Liver (tissue), 9 donors: ENCODE data around the gene ADARB1. TPM values are rescaled to one million over a fixed set of nuclear protein-coding genes. Genes with fewer than 3 reads are reported as not detected.
"Not testable (repeated sequence)": the region's sequence is repeated elsewhere in the genome, so short reads cannot be mapped to it uniquely, and the experiment has no call there.

Experiments
- DNase-seq: peaks from one replicate; pipeline ENCODE4 v3.0.0-alpha.2; 2017; ENCODE audit warnings: low spot score
- H3K27ac ChIP-seq, 2 donors: one replicate each; pipeline ENCODE4 v1.7.0; 2013; ENCODE audit warnings: inconsistent platforms in 2 of 2, low read length in 2 of 2, control low read depth in 1 of 2, low read depth in 1 of 2, mild to moderate bottlenecking in 1 of 2
- H3K27me3 ChIP-seq, 4 donors: one replicate each; pipeline versions ENCODE4 v1.6.1 to v1.7.0; 2013; ENCODE audit warnings: low read length in 3 of 4, inconsistent platforms in 1 of 4, mild to moderate bottlenecking in 1 of 4, moderate library complexity in 1 of 4; ENCODE audit not compliant: control insufficient read depth in 4 of 4, insufficient read depth in 4 of 4
- H3K36me3 ChIP-seq, 4 donors: one replicate each; pipeline versions ENCODE4 v1.6.1 to v1.7.0; 2013; ENCODE audit warnings: low read length in 3 of 4, mild to moderate bottlenecking in 3 of 4, low read depth in 1 of 4, moderate library complexity in 1 of 4; ENCODE audit not compliant: control insufficient read depth in 4 of 4, insufficient read depth in 3 of 4
- H3K4me1 ChIP-seq, 4 donors: one replicate each; pipeline versions ENCODE4 v1.6.1 to v1.7.0; 2013; ENCODE audit warnings: low read length in 3 of 4, mild to moderate bottlenecking in 3 of 4, moderate library complexity in 1 of 4; ENCODE audit not compliant: control insufficient read depth in 4 of 4, insufficient read depth in 4 of 4
- H3K4me3 ChIP-seq, 3 donors: one replicate each; pipeline versions ENCODE4 v1.6.1 to v1.7.0; 2013; ENCODE audit warnings: low read length in 3 of 3, control low read depth in 1 of 3, low read depth in 1 of 3, mild to moderate bottlenecking in 1 of 3
- H3K9ac ChIP-seq, 2 donors: one replicate each; pipeline ENCODE4 v1.7.0; 2013; ENCODE audit warnings: low read length in 2 of 2, mild to moderate bottlenecking in 2 of 2, moderate library complexity in 2 of 2, control low read depth in 1 of 2, low read depth in 1 of 2
- H3K9me3 ChIP-seq, 4 donors: one replicate each; pipeline versions ENCODE4 v1.6.1 to v1.7.0; 2013; ENCODE audit warnings: low read length in 3 of 4; ENCODE audit not compliant: control insufficient read depth in 4 of 4
- ATF3 ChIP-seq: IDR thresholded peaks from 2 replicates; pipeline ENCODE4 v1.6.1; 2016; ENCODE audit warnings: antibody characterized with exemption
- CTCF ChIP-seq: fragments of 150-350 bp; IDR thresholded peaks from 2 replicates; pipeline ENCODE4 v1.5.1; 2017; ENCODE audit warnings: improper control_type of control experiment, low read depth, low read length; ENCODE audit not compliant: missing input control
- EGR1 ChIP-seq, 2 donors: IDR thresholded peaks; 2 replicates each; pipeline ENCODE4 v1.6.1; 2016 to 2018; ENCODE audit warnings: antibody characterized with exemption in 2 of 2, low read depth in 2 of 2
- FOXA1 ChIP-seq: IDR thresholded peaks from 2 replicates; pipeline ENCODE4 v1.6.1; 2016; ENCODE audit warnings: antibody characterized with exemption
- FOXA2 ChIP-seq: IDR thresholded peaks from 2 replicates; pipeline ENCODE4 v1.6.1; 2016; ENCODE audit warnings: antibody characterized with exemption
- GABPA ChIP-seq, 2 donors: IDR thresholded peaks in 1 of 2; conservative IDR thresholded peaks in 1 of 2; 2 replicates each; pipeline ENCODE4 v1.6.1; 2016; ENCODE audit warnings: antibody characterized with exemption in 2 of 2, mild to moderate bottlenecking in 1 of 2, moderate library complexity in 1 of 2
- HNF4A ChIP-seq, 2 donors: conservative IDR thresholded peaks; 2 replicates each; pipeline ENCODE4 v1.6.1; 2016; ENCODE audit warnings: antibody characterized with exemption in 2 of 2, mild to moderate bottlenecking in 2 of 2
- HNF4G ChIP-seq: IDR thresholded peaks from 2 replicates; pipeline ENCODE4 v1.6.1; 2016; ENCODE audit warnings: antibody characterized with exemption
- JUND ChIP-seq, 2 donors: IDR thresholded peaks; 2 replicates each; pipeline ENCODE4 v1.6.1; 2016; ENCODE audit warnings: antibody characterized with exemption in 2 of 2
- MAX ChIP-seq: IDR thresholded peaks from 2 replicates; pipeline ENCODE4 v1.6.1; 2016; ENCODE audit warnings: antibody characterized with exemption
- NR2F2 ChIP-seq: IDR thresholded peaks from 2 replicates; pipeline ENCODE4 v1.6.1; 2016; ENCODE audit warnings: antibody characterized with exemption
- RAD21 ChIP-seq, 2 donors: IDR thresholded peaks; 2 replicates each; pipeline ENCODE4 v1.6.1; 2016; ENCODE audit warnings: antibody characterized with exemption in 2 of 2, mild to moderate bottlenecking in 2 of 2
- REST ChIP-seq: IDR thresholded peaks from 2 replicates; pipeline ENCODE4 v1.6.1; 2016; ENCODE audit warnings: antibody characterized with exemption, mild to moderate bottlenecking
- RXRA ChIP-seq, 2 donors: IDR thresholded peaks; 2 replicates each; pipeline ENCODE4 v1.6.1; 2017 to 2018; ENCODE audit warnings: antibody characterized with exemption in 2 of 2, mild to moderate bottlenecking in 1 of 2
- SP1 ChIP-seq: IDR thresholded peaks from 2 replicates; pipeline ENCODE4 v1.6.1; 2018; ENCODE audit warnings: antibody characterized with exemption, mild to moderate bottlenecking
- TAF1 ChIP-seq: conservative IDR thresholded peaks from 2 replicates; pipeline ENCODE4 v1.6.1; 2016; ENCODE audit warnings: antibody characterized with exemption, mild to moderate bottlenecking
- YY1 ChIP-seq: IDR thresholded peaks from 2 replicates; pipeline ENCODE4 v1.6.1; 2016; ENCODE audit warnings: antibody characterized with exemption, mild to moderate bottlenecking
- ZBTB33 ChIP-seq: IDR thresholded peaks from 2 replicates; pipeline ENCODE4 v1.6.1; 2016; ENCODE audit warnings: antibody characterized with exemption
- WGBS: extraction: QIAGEN DNeasy Blood & Tissue Kit; methylation state at CpG from one replicate; pipeline ENCODE4 v1.1.7; 2013; 5-methylcytosine and 5-hydroxymethylcytosine counted together
- polyA plus RNA-seq, 2 donors: library from polyadenylated mRNA; stranded (reverse) in 1 of 2; unstranded in 1 of 2; fragments of 200-250 nt in 1 of 2; fragments of >200 nt in 1 of 2; fragmentation: Nextera tagmentation in 1 of 2; extraction: Ambion mirVana in 1 of 2; gene quantifications; one replicate each; pipeline versions ENCODE4 v1.2.1 to v1.2.3, GENCODE V29; 2013 to 2015
- total RNA-seq, 2 donors: library from RNA; depleted of rRNA; stranded (reverse); fragments of >200 nt; gene quantifications; one replicate each; pipeline ENCODE4 v1.2.3, GENCODE V29; 2014
- donor health status: healthy.
- donor health status: healthy.
- donor health status: healthy.
- donor health status: healthy.
- donor health status: healthy.

The ADARB1 gene
- total and polyA plus RNA-seq, 4 donors = 1.6 to 7.8 (median 2.9) TPM

GRCh38 chr21:45137612-45137937 is 63.2 kb downstream of the ADARB1 start:
- DNase-seq = no peak
- no peaks in the 10 kb centered on the region for H3K4me1 ChIP-seq
- H3K27me3 ChIP-seq = no peaks in the 10 kb centered on the region
- H3K4me3 ChIP-seq = no peak overlapping the region
- no peaks in the 10 kb centered on the region for H3K36me3 ChIP-seq
- no peak overlapping the region for H3K27ac ChIP-seq
- H3K9ac ChIP-seq = no peak overlapping the region
- H3K9me3 ChIP-seq = no peaks in the 10 kb centered on the region
- TF ChIP-seq FOXA1 (no peak), ZBTB33 (no peak), JUND (IDR thresholded peaks at IDR 0.05) (no peak), TAF1 (no peak), FOXA2 (no peak), SP1 (no peak), HNF4A (conservative IDR thresholded peaks at IDR 0.05) (no peak)

- Histone ChIP-seq H3K4me3 (no peak overlapping the region), H3K4me1 (no peaks in the 10 kb centered on the region), H3K36me3 (no peaks in the 10 kb centered on the region), H3K9ac (no peak overlapping the region), H3K27me3 (no peaks in the 10 kb centered on the region), H3K9me3 (no peaks in the 10 kb centered on the region), H3K27ac (no peak overlapping the region)
- WGBS = 56% methylated on average over 12 of the region's 12 CpGs
- no peak for TF ChIP-seq REST
- no peak for TF ChIP-seq JUND (IDR thresholded peaks at IDR 0.05)
- no peak for TF ChIP-seq RXRA (IDR thresholded peaks at IDR 0.05)
- TF ChIP-seq HNF4A (conservative IDR thresholded peaks at IDR 0.05) = no peak
- TF ChIP-seq EGR1 (IDR thresholded peaks at IDR 0.05; ENCODE audit: low read depth in 2 of 2) = no peak
- peak; percentile 59 for TF ChIP-seq CTCF
- TF ChIP-seq FOXA1 = no peak
- TF ChIP-seq ATF3 = no peak
- no peak for TF ChIP-seq SP1
- TF ChIP-seq FOXA2 = no peak
- TF ChIP-seq GABPA (IDR thresholded peaks at IDR 0.05 in 1 of 2, conservative IDR thresholded peaks at IDR 0.05 in 1 of 2) = no peak
- no peak for TF ChIP-seq MAX
- TF ChIP-seq NR2F2 = no peak
- no peak for TF ChIP-seq HNF4G
- peak; percentile 33 to 69 for TF ChIP-seq RAD21 (IDR thresholded peaks at IDR 0.05)
- no peak for TF ChIP-seq ZBTB33
- TF ChIP-seq YY1 = no peak
- DNase-seq = peak; percentile 74
Observed at GRCh38 chr21:45138199-45139002, 64.0 kb downstream of the ADARB1 start.

- H3K9ac ChIP-seq, H3K36me3 ChIP-seq, H3K27me3 ChIP-seq, H3K9me3 ChIP-seq, H3K4me3 ChIP-seq, DNase-seq, H3K4me1 ChIP-seq, H3K27ac ChIP-seq: not testable (repeated sequence)
- 92% methylated on average over 7 of the region's 7 CpGs for WGBS
Observed at GRCh38 chr21:45139003-45139360, 64.6 kb downstream of the ADARB1 start.
